Ramos (cell line): ENCODE measurements around the gene MYCL.
"Not testable (repeated sequence)": the region's sequence is repeated elsewhere in the genome, so short reads cannot be mapped to it uniquely, and the experiment has no call there.

Source experiments
- in situ Hi-C: fragments of 300-500 bp; cut with MboI; formaldehyde crosslinking; loops from one replicate; pipeline ENCODE4 v1.14.3; 2022; ENCODE audit warnings: low sequenced_read_pairs; ENCODE audit not compliant: unreplicated experiment

Gene MYCL

GRCh38 chr1:39894884-39895495, 6.7 kb downstream of the MYCL start:
- in situ Hi-C loops: loop anchor here (5.0 kb wide), 1 partner anchor 83 kb away; no protein-coding TSS in a partner anchor

GRCh38 chr1:39892601-39893595, 8.8 kb downstream of the MYCL start:
- in situ Hi-C loops: no loop called here

DNA sequence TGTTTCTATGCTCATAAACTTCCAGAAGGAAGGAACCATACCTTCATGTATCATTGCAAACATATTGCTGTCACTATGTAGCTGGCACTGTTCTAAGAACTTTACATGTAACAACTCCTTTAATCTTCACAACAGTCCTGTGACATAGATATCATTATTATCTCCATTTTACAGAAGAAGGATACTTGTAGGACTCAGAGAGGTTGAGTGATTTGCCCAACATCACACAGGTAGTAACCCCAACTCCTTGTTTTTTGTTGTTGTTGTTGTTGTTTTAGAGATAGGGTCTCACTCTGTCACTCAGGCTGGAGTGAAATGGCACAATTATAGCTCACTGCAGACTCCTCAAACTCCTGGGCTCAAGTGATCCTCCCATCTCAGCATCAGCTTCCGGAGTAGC, 10.8 kb downstream of the MYCL start:
- in situ Hi-C loops: no loop called here

- in situ Hi-C loops: no loop called here
Observed at GRCh38 chr1:39890273-39890672, 11.4 kb downstream of the MYCL start.

DNA sequence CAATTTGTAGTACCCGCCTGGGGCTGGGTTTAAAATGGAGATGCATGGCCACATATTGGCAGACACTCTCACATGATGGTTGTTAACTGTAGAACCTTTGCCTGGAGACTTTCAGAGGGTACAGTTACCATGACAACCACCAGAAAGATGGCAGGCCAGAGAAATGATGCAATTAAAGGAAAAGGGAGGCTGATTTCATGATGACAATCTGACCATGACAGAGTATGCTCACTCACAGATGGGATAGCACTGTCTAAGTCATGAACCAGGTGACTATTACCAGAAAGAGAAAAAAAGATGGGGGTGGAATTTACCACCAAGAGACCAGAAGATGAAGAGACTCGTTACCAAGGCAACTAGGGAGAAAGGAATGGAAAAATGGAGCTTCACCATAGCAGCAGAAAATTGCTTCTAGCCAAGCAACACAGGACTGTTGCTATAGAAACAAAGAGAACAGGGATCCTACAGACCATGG, 14.9 kb downstream of the MYCL start:
- in situ Hi-C loops: no loop called here

- in situ Hi-C loops: no loop called here
Observed at GRCh38 chr1:39885516-39885915, 16.2 kb downstream of the MYCL start.

- in situ Hi-C loops: no loop called here
Observed at GRCh38 chr1:39882152-39882551, 19.6 kb downstream of the MYCL start.

- in situ Hi-C loops: no loop called here
Observed at GRCh38 chr1:39877980-39878956, 23.4 kb downstream of the MYCL start.

GRCh38 chr1:39877231-39877778, 24.4 kb downstream of the MYCL start:
- in situ Hi-C loops: no loop called here

DNA sequence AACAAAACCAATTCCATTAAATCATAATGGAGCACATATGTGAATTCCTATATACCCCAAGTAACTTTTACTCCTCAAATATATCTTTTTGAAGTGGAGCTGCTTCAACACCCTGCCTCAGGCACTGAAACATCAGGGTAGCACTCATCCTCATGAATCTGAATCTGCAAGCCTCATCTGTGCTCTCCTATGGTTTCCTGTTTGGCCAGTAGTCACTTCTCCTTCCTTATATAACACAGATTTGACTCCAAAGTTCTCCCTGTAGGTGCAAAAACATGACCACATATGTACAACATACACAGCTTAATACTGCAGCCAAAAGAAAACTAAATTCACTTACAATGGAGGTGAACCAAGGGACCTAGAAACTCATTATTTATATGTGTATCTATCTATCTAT, 25.6 kb downstream of the MYCL start:
- in situ Hi-C loops: no loop called here

DNA sequence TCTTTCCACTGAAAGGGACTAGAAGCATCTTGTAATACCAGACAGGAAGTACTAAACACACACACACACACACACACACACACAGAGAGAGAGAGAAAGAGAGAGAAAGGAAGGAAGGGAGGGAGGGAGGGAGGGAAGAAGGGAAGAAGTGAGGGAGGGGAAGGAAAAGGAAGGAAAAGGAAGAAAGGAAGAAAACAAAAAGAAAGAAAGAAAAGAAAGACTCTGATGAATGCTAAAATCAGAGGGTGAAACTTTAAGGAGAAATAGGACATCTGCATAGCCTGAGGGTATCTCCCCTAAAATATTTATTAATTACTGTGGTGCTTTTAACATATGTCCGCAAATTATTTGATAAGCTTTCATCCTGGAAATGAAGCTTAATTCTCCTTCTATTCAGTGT, 29.0 kb downstream of the MYCL start:
- in situ Hi-C loops: no loop called here

DNA sequence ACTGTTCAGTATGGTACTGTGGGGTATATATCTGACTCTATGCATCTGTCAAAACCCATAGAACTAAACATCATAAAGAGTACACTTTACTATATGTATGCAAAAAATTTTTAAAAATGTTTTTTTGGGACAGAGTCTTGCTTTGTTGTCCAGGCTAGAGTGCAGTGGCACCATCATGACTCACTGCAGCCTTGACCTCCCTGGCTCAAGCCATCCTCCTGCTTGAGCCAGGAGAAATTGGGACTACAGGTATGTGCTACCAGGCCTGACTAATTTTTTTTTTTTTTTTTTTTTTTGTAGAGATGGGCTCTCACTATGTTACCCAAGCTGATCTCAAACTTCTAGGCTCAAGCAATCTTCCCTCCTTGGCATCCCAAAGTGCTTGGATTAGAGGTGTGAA, 29.9 kb downstream of the MYCL start:
- in situ Hi-C loops: no loop called here

DNA sequence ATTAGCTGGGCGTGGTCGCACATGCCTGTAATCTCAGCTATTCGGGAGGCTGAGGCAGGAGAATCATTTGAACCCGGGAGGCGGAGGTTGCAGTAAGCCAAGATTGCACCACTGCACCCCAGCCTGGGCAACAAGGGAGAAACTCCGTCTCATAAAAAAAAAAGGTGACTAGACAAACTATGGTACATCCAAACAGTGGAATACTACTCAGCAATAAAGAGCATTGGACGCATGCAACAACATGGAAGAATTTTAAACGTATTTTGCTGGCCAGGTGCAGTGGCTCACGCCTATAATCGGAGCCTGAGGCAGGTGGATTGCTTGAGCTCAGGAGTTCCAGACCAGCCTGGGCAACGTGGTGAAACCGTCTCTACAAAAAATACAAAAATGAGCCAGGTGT, 30.7 kb downstream of the MYCL start:
- in situ Hi-C loops: not testable (repeated sequence)

GRCh38 chr1:39869538-39870112, 32.1 kb downstream of the MYCL start:
- in situ Hi-C loops: not testable (repeated sequence)

DNA sequence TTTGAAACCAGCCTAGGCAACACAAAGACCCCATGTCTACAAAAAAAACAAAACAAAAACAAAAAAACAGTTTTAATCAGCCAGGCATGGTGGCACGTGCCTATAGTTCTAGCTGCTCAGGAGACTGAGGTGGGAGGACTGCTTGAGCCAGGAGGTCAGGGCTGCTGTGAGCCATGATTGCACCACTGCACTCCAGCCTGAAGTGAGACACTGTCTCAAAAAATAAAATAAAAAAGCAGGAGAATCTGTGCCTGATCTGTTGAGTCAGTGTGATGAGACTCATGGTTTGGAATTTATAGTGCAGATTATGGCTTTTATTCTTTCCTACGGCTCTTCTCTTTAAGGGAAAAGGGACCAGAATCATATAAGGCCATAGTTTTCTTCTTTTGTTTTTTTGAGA, 35.0 kb downstream of the MYCL start:
- in situ Hi-C loops: no loop called here

DNA sequence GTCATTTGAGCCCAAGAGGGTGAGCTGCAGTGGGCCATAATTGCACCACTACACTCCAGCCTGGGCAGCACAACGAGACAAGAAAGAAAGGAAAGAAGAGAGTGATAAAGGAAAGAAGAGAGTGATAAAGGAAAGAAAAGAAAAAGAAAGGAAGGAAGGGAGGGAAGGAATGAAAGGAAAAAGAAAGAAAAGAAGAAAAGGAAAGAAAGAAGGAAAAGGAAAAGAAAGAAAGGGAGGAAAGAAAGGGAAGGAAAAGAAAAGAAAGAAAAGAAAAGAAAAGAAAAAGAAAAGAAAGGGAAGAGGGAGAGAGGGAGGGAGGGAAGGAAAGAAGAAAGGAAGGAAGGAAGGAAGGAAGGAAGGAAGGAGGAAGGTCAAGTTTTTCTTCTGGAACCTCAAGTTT, 36.0 kb downstream of the MYCL start:
- in situ Hi-C loops: no loop called here

- in situ Hi-C loops: no loop called here
Observed at GRCh38 chr1:39863177-39863576, 38.5 kb downstream of the MYCL start.

GRCh38 chr1:39861003-39861402, 40.7 kb downstream of the MYCL start:
- in situ Hi-C loops: no loop called here
